Measurements from ENCODE around the gene UBE2M. TPM values are rescaled to one million over a fixed set of nuclear protein-coding genes. Genes with fewer than 3 reads are reported as not detected.
"Not testable (repeated sequence)": the region's sequence is repeated elsewhere in the genome, so short reads cannot be mapped to it uniquely, and the experiment has no call there.

UBE2M gene
- total RNA-seq, 2 donors from 2014 or later, result 116 to 122 TPM

GRCh38 chr19:58548859-58549663 lies 9.3 kb downstream of the UBE2M start:
- Mint-ChIP-seq H3K36me3 (ENCODE audit: insufficient read depth in 2 of 2) (peaks cover 27 to 35% of the 10 kb centered on the region in 2 donors), H3K27ac (no peak overlapping the region), H3K4me3 (no peak overlapping the region), H3K4me1 (ENCODE audit: low read depth) (peaks cover 41% of the 10 kb centered on the region), H3K9me3 (no peaks in the 10 kb centered on the region), H3K27me3 (ENCODE audit: low read depth) (no peaks in the 10 kb centered on the region)
- DNase-seq (no peak), ATAC-seq (replicated peaks in 1 of 2) (no peak)

GRCh38 chr19:58547323-58548312 lies 10.8 kb downstream of the UBE2M start:
- Mint-ChIP-seq H3K4me1 (ENCODE audit: low read depth) (peaks cover 33% of the 10 kb centered on the region), H3K27ac (peak overlapping the region; percentile 85), H3K36me3 (ENCODE audit: insufficient read depth in 2 of 2) (peaks cover 23 to 29% of the 10 kb centered on the region in 2 donors), H3K27me3 (ENCODE audit: low read depth) (peaks cover 3% of the 10 kb centered on the region), H3K9me3 (no peaks in the 10 kb centered on the region), H3K4me3 (no peak overlapping the region)
- DNase-seq (no peak), ATAC-seq (replicated peaks in 1 of 2) (no peak)

- ATAC-seq (replicated peaks in 1 of 2), result no peak
- Mint-ChIP-seq H3K27ac (peak overlapping the region; percentile 85), H3K4me1 (ENCODE audit: low read depth) (peaks cover 30% of the 10 kb centered on the region), H3K27me3 (ENCODE audit: low read depth) (peaks cover 6% of the 10 kb centered on the region), H3K36me3 (ENCODE audit: insufficient read depth in 2 of 2) (peaks cover 22 to 27% of the 10 kb centered on the region in 2 donors), H3K9me3 (no peaks in the 10 kb centered on the region), H3K4me3 (peak overlapping the region; percentile 91 to 95)
- DNase-seq, result no peak
Measured at GRCh38 chr19:58546019-58546530, 12.3 kb downstream of the UBE2M start.

- no peaks in the 10 kb centered on the region for H3K9me3 Mint-ChIP-seq
- H3K36me3 Mint-ChIP-seq (ENCODE audit: insufficient read depth in 2 of 2), result peaks cover 20 to 27% of the 10 kb centered on the region in 2 donors
Measured at GRCh38 chr19:58545286-58546018, 13.0 kb downstream of the UBE2M start.

GRCh38 chr19:58544591-58545285 lies 13.7 kb downstream of the UBE2M start:
- no peaks in the 10 kb centered on the region for H3K9me3 Mint-ChIP-seq
- peaks cover 18 to 27% of the 10 kb centered on the region in 2 donors for H3K36me3 Mint-ChIP-seq (ENCODE audit: insufficient read depth in 2 of 2)
- ATAC-seq (replicated peaks in 1 of 2) (peak; percentile 41 to 52), DNase-seq (peak; percentile 46 to 84)
- peaks cover 30% of the 10 kb centered on the region for H3K4me1 Mint-ChIP-seq (ENCODE audit: low read depth)
- H3K4me3 Mint-ChIP-seq, result peak overlapping the region; percentile 91 to 95
- H3K27ac Mint-ChIP-seq, result peak overlapping the region; percentile 85
- peaks cover 6% of the 10 kb centered on the region for H3K27me3 Mint-ChIP-seq (ENCODE audit: low read depth)

More at GRCh38 chr19:58545286-58546018, 13.0 kb downstream of the UBE2M start:
- Mint-ChIP-seq H3K4me1 (ENCODE audit: low read depth) (peaks cover 30% of the 10 kb centered on the region), H3K27me3 (ENCODE audit: low read depth) (peaks cover 6% of the 10 kb centered on the region), H3K27ac (peak overlapping the region; percentile 85), H3K4me3 (peak overlapping the region; percentile 91 to 95)
- ATAC-seq (replicated peaks in 1 of 2) (no peak), DNase-seq (no peak)

- peak; percentile 96 for ATAC-seq (replicated peaks in 1 of 2)
- Mint-ChIP-seq H3K27me3 (ENCODE audit: low read depth) (peaks cover 13% of the 10 kb centered on the region), H3K9me3 (no peaks in the 10 kb centered on the region), H3K4me1 (ENCODE audit: low read depth) (peaks cover 30% of the 10 kb centered on the region), H3K27ac (peak within 1 kb of the TSS; percentile 96), H3K4me3 (peak within 1 kb of the TSS; percentile 91 to 95), H3K36me3 (ENCODE audit: insufficient read depth in 2 of 2) (peaks cover 18 to 27% of the 10 kb centered on the region in 2 donors)
- peak; percentile 100 for DNase-seq
Measured at GRCh38 chr19:58543826-58544590, 14.4 kb downstream of the UBE2M start, which contains the start of gene TRIM28. TRIM28 (plus strand) TSS chr19:58544064; CDS start chr19:58544758, 694 bp downstream.

GRCh38 chr19:58542641-58543372 lies 15.6 kb downstream of the UBE2M start:
- Mint-ChIP-seq H3K4me3 (peak overlapping the region in 1 of 2 donors; percentile 16), H3K4me1 (ENCODE audit: low read depth) (peaks cover 29% of the 10 kb centered on the region), H3K36me3 (ENCODE audit: insufficient read depth in 2 of 2) (peaks cover 14 to 22% of the 10 kb centered on the region in 2 donors), H3K27me3 (ENCODE audit: low read depth) (peaks cover 16% of the 10 kb centered on the region)
- H3K27ac Mint-ChIP-seq; ATAC-seq (replicated peaks in 1 of 2); DNase-seq; H3K9me3 Mint-ChIP-seq: not testable (repeated sequence)

- peaks cover 16% of the 10 kb centered on the region for H3K27me3 Mint-ChIP-seq (ENCODE audit: low read depth)
- H3K36me3 Mint-ChIP-seq (ENCODE audit: insufficient read depth in 2 of 2); H3K27ac Mint-ChIP-seq; H3K9me3 Mint-ChIP-seq; DNase-seq; ATAC-seq (replicated peaks in 1 of 2): not testable (repeated sequence)
- H3K4me1 Mint-ChIP-seq (ENCODE audit: low read depth), result peaks cover 17% of the 10 kb centered on the region
- peak overlapping the region; percentile 50 to 53 for H3K4me3 Mint-ChIP-seq
Measured at GRCh38 chr19:58539169-58539559, 19.2 kb downstream of the UBE2M start.

GRCh38 chr19:58538257-58539168 lies 19.9 kb downstream of the UBE2M start:
- peak; percentile 67 to 71 for DNase-seq
- Mint-ChIP-seq H3K36me3 (ENCODE audit: insufficient read depth in 2 of 2) (no peaks in the 10 kb centered on the region), H3K4me3 (peak overlapping the region; percentile 85 to 89), H3K27me3 (ENCODE audit: low read depth) (peaks cover 16% of the 10 kb centered on the region), H3K9me3 (no peaks in the 10 kb centered on the region), H3K27ac (peak overlapping the region; percentile 45), H3K4me1 (ENCODE audit: low read depth) (peaks cover 12% of the 10 kb centered on the region)
- ATAC-seq (replicated peaks in 1 of 2), result peak; percentile 93 to 95

Measured in activated T-cell treated with anti-CD3 and anti-CD28 coated beads, Interleukin-2, amount 50 U/mL, for 72 hours (primary cell).